GM08714 (cell line): ENCODE data around the gene MRPL23.
"Not testable (repeated sequence)": the region's sequence is repeated elsewhere in the genome, so short reads cannot be mapped to it uniquely, and the experiment has no call there.

ENCODE experiments used
- H3K4me3 ChIP-seq: fragments of 200-500 bp; sonication (Bioruptor generic); 2 replicates; pipeline ENCODE4 v1.5.1; 2014; ENCODE audit warnings: mild to moderate bottlenecking, low read length, inconsistent platforms
- ZNF274 ChIP-seq: IDR thresholded peaks from 2 replicates; pipeline ENCODE4 v1.6.1; 2012; ENCODE audit warnings: mild to moderate bottlenecking, low read depth, low read length

Gene MRPL23

DNA sequence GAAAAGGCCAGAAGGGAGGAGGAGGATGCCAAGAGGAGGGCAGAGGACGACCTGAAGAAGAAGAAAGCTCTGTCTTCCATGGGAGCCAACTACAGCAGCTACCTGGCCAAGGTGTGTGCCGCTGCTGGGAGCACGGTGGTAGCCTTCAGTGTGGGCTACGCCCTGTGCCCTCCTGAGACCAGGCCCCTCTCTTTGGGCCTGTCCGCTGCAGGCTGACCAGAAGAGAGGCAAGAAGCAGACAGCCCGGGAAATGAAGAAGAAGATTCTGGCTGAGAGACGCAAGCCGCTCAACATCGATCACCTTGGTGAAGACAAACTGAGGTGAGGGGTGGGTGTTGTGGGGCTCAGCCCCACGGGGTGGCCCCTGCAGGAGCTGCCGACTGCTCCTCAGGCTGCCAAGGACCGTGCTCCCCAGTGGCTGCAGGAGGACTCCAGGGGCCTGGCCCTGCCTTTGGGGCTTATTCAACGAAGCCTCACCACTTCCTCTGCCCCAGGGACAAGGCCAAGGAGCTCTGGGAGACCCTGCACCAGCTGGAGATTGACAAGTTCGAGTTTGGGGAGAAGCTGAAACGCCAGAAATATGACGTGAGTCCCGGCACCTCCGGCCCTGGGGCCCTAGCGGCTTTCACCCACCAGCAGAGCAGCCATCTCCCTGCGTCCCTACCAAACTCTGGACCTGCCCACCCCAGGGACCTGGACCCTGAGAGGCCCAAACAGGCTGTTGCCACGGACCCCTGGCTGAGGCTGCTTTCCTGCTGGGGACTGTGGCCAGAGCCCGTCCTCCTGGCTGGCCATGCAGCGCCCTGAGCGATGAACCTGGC, 12.6 kb upstream of the MRPL23 start:
- TF ChIP-seq ZNF274: no peak

DNA sequence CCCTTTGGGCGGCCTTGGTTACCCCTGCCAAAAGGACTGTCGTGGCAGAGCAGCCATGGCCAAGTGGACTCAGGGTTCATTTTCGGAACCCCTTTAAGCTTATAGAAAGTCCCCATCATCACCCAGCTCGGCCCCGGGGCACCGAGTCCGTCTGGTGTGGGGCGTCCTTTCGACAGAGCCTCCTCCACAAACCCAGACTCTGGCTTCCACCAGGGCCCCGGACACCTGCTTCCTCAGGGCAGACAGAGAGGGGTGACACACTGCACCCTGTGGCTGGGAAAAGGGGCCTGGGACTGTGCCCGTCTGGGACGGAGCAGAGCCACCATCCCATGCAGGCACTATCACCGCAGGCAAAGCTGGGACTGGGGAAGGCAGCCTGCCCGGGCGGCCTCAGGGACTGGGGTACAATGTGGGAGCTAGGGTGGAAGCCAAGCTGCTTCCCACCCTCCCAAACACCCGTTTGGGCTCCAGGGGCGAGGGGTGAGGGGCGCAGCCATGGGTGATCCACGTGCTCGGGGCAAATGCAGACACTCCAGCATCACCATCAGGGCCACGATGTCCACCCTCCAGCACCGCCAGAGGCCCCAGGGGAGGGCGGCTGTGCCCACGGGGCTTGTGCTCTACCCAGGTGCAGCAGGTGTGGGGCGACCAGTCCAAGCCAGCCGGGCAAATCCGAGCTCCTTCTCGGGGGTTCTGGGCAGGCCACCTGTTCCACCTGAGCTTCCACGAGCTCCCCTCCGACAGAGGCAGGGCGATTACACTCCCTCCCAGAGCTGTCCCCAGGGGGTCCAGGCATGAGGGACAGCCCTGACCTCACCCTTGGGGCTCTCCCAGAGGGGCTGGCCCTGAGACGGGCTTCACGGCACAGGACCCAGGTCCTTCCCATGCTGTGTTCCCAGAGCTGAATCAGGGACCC, 11.7 kb upstream of the MRPL23 start:
- no peak overlapping the region for H3K4me3 ChIP-seq
- TF ChIP-seq ZNF274: no peak

More for the DNA sequence above, 12.6 kb upstream of the MRPL23 start:
- no peak overlapping the region for H3K4me3 ChIP-seq

DNA sequence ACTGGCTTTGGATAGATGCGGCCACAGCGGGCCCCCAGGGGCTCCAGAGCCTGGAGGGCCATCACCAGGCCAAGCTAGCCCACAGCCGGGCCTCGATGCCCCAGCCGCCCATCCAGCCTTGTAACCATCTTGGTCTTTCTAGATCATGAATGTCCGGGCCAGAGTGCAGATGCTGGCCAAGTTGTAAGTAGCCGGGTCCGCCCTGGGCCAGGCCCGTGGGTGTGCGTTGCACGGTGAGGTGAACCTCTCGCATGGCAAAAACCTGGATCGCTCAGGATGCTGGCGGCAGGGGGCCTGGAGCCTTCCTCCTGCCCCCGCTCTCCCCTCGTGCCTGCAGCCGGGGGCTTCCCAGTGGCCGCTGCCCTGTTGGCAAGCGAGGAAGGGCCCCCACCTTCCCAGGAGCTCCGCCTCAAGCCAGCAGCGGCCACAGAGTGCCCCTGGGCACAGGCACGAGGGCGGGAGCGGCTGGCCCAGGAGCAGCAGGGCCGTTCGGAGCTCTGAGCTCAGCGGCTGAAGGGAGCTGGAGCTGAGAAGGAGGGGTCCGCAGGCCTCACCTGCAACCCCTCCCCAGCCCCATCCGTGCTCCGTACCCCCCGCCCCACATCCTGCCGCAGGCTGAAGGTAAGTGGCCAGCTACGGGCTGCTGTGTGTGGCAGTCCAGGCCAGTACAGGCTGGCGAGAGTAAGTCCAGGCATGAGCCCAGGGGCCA, 10.9 kb upstream of the MRPL23 start:
- no peak for TF ChIP-seq ZNF274
- H3K4me3 ChIP-seq: no peak overlapping the region

DNA sequence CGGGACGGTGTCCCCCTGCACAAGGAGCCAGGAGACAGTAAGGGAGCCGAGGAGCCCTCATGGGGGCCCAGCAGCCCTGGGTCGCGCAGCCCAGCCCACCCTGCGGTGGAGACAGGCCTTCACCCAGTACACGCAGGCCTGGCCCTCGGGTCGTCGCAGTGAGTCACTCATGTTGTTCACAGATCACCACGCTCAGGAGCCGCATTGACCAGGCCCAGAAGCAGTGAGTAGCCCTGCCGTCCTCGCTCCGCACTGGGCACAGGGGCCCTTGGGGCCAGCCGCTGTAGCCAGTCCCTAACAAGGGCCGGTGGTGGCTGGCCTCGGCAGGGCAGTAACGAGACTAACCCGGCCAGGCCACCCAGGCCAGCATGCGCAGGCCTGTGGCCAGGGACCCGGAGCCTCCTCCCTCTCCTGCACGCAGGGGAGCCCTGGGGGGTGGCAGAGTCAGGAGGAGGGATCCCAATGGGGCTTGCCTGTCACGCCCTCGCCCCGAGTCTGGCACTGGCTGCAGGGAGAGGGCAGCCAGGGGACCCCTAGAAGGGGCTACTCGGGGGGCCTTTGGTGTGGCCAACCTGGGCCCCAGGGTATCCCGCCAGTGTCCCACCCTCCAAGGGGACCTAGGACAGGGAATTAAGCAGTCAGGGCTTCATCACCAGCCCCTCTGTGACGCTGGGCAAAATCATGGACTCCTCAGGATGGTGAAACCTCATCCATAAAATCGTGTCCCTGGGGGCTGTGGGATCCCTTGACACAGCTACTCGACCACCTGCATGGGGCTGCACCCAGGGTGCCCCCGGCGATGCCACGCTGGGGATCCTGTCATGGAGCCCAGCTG, 10.1 kb upstream of the MRPL23 start:
- TF ChIP-seq ZNF274: no peak
- H3K4me3 ChIP-seq: no peak overlapping the region

DNA sequence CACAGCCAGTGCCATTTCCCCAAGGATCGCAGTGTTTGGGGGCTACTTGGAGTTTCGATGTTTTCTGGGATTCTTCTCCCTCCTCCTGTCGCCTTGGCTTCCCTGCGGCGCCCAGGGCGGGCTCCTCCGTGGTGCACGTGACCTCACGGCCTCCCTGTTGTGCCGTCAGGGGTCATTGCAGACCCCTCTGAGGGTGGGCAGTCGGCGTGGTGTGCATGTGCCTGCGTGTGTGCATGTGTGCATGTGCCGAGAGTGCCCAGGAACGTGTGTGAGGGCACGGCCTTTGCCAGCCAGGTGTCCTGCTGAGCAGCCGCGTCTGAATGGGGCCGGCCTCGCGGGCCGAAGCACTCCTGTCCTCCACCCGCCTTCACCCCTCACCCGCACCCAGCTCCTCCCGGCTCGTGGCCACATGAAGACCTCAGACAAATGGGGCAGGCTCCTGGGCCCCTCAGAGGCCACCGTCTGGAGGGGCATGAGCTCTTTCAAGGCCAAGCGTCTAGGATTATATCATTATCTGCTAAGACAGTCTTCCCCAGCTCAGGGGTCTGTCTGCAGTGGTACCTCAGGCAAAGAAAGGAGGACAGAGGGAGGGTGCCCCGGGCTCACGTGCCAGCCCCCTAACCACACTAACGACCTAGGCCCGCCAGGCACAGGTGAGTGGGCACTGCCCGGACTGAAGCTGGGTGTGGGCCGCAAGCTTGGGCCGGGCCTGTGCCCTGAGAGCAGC, 9.4 kb upstream of the MRPL23 start:
- TF ChIP-seq ZNF274: no peak
- H3K4me3 ChIP-seq: no peak overlapping the region

DNA sequence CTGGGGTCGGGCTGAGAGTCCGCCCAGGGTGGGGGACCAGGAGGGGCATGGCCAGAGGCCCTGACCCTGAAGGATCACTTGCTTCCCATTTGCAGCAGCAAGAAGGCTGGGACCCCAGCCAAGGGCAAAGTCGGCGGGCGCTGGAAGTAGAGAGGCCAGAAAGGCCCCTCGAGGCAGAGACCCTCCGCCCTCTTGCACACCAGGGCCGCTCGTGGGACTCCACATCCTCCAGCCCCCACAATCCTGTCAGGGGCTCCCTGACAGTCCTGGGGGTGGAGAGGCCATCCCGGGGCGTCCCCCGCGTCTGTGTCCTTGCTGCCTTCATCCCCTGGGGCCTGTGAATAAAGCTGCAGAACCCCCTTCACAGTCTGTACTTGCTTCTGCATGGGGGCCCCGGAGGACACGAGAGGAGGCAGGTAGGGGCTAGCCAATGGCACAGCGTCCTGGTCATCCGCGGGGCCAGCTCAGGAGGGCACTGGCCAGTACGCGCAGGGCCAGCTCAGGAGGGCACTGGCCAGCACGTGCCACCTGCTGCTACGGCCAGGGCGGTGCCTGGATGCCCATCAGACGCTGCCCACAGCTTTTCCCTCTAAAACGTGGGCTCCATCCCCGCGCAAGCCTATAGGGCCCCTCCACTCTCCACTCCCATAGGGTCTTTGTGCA, 8.7 kb upstream of the MRPL23 start:
- no peak for TF ChIP-seq ZNF274
- H3K4me3 ChIP-seq: no peak overlapping the region

DNA sequence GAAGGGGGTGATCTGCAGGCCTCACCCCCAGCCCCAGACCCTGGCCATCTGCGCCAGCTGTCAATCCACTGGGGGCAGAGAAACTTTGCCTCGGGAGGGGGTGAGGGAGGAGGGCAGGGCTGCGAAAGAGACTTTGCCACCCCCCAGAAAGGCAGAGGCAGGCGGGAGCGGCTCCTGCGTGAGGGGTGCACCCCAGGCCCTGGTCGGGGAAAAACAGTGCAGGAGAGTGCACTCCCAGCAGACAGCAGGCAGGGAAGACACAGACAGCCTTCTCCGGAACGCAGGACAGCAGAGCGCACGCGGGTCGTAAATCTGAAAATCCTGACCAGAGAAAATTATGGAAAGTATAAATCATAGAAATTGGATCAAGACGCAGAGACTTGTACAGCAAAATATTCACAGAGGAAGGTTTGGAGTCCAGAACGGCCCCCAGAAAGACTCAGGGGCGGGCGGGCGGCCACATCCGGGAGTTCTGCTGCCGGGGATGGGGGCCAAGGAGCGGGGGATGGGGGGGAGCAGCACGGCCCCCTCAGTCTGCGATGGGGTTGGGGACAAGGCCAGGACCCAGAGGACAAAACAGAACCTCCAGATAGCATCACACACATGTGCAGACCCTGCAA, 8.0 kb upstream of the MRPL23 start:
- no peak for TF ChIP-seq ZNF274
- no peak overlapping the region for H3K4me3 ChIP-seq

DNA sequence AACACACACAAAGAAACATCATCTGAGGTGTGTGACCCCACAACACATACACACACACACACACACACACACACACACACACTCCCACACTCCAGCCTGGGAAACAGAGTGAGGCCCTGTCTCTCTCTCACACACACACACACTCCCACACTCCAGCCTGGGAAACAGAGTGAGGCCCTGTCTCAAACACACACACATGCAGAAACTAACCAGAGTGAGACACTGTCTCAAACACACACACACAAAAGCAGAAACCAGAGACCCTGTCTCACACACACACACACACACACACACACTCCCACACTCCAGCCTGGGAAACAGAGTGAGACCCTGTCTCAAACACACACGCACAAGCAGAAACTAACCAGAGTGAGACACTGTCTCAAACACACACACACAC, 7.3 kb upstream of the MRPL23 start:
- not testable (repeated sequence) for H3K4me3 ChIP-seq

DNA sequence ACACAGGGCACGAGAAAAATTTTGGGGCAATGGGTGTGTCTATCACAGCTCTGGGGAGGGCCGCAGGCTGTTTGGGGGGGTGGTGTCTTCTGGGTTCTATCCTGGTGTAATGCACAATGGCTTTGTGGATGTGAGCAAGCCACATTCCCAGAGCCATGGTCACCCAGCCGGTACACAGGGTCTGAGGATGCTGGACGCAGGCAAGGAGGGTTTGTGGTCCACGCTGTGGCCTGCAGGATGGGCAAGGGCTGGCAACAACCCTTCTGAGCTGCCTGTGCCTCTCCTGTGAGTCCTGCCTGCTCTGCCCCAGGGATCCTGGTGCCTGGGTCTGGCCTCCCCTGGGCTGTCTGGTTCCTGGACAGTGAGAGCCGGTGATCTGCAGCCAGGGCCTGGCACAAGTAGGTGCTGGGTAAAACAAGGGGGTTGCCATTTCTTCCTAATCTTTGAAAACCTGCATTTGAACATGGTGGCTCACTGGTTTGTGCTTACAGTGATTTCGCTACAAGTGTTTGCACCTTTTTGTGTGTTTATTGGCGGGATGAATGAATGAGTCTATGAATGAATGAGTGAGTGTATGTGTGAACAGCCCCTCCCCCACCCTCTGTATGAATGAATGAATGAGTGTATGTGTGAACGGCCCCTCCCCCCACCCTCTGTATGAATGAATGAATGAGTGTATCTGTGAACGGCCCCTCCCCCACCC, 4.4 kb upstream of the MRPL23 start:
- TF ChIP-seq ZNF274: no peak
- H3K4me3 ChIP-seq: no peak overlapping the region

DNA sequence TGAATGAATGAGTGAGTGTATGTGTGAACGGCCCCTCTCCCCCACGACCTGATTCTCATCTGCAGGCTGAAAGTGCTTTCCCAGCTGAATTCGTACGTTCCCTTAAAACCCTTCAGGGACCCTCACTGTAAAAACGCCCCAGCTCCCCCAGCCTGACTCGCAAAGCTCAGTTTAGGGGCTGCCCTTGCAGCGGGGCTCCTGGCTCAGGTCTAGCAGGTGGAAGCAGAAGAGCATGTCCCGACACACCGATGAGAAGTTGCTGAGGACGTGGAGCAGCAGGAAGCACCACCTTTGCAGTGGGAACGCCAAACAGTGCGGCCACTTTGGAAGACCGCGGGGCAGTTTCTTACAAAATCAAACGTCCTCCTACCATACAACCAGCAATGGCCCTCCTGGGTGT, 3.6 kb upstream of the MRPL23 start:
- TF ChIP-seq ZNF274: no peak
- H3K4me3 ChIP-seq: no peak overlapping the region

DNA sequence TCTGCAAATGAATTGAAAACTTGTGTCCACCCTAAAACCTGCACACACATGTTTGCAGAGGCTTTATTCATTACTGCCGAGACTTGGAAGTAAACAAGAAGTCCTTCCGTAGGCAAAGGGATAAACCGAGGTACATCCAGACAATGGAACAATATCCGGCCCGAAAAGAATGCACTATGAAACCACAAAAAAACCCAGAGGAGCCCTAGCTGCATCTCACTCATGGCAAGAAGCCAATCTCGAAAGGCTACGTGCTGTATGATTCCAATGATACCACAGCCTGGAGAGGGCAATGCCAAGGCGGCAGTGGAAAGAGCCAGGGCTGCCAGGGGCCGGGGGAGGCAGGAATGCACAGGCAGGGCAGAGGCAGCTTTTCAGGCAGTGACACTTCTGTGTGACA, 3.2 kb upstream of the MRPL23 start:
- no peak for TF ChIP-seq ZNF274
- H3K4me3 ChIP-seq: no peak overlapping the region
